Fibroblast of villous mesenchyme (primary cell): ENCODE measurements around the gene COL23A1. TPM values are rescaled to one million over a fixed set of nuclear protein-coding genes. Genes with fewer than 3 reads are reported as not detected.

Source experiments
- DNase-seq: peaks from one replicate; pipeline ENCODE4 v3.0.0-alpha.2; 2010; ENCODE audit warnings: low read depth
- H3K4me3 ChIP-seq: 2 replicates; pipeline ENCODE4 v1.5.1; 2011; ENCODE audit warnings: low read depth, mild to moderate bottlenecking, low read length
- total RNA-seq: library from RNA; depleted of rRNA; stranded (reverse); fragments of >200 nt; gene quantifications from 2 replicates; pipeline ENCODE4 v1.2.3, GENCODE V29; 2012
- TF ChIP-seq, protein P1 (sequence below): IDR thresholded peaks from 2 replicates; pipeline ENCODE4 v1.5.1; 2012; ENCODE audit warnings: low read depth, mild to moderate bottlenecking, low read length; ENCODE audit not compliant: insufficient read depth

The COL23A1 gene
- total RNA-seq, 1 donor, result not detected

DNA sequence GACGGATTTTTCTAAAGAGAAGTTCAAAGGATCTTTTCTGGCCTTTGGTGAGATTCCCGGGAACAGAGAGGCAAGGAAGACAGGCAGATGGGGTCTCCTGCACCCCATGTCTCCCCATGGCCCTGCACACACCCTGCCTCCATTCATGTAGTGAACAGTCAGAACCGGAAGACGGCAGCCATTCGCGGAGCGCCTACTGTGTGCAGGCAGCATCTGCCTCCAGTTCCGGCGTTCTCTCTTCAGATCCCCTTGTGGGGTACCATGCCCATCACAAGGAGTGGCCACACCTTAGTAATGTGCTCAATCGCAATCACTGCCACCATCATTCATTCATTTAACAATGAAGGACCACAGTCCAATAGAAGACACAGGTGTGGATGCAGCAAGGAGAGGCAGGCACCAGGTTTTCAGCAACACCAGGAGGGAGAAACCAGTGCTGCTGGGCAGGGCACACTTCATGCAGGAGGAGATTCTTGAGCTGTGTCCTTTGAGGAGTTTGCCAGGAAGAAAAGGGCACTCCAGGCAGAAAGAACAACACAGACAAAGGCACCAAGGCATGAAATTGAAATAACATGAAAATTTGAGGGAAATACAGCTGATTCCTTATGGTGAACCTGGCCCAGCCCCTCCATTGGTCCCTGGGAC lies 186.1 kb downstream of the COL23A1 start:
- DNase-seq, result no peak
- no peak overlapping the region for H3K4me3 ChIP-seq
- TF ChIP-seq, protein P1, sequence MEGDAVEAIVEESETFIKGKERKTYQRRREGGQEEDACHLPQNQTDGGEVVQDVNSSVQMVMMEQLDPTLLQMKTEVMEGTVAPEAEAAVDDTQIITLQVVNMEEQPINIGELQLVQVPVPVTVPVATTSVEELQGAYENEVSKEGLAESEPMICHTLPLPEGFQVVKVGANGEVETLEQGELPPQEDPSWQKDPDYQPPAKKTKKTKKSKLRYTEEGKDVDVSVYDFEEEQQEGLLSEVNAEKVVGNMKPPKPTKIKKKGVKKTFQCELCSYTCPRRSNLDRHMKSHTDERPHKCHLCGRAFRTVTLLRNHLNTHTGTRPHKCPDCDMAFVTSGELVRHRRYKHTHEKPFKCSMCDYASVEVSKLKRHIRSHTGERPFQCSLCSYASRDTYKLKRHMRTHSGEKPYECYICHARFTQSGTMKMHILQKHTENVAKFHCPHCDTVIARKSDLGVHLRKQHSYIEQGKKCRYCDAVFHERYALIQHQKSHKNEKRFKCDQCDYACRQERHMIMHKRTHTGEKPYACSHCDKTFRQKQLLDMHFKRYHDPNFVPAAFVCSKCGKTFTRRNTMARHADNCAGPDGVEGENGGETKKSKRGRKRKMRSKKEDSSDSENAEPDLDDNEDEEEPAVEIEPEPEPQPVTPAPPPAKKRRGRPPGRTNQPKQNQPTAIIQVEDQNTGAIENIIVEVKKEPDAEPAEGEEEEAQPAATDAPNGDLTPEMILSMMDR, result no peak

GRCh38 chr5:178403351-178403750 lies 186.8 kb downstream of the COL23A1 start:
- TF ChIP-seq, protein P1, result no peak
- no peak for DNase-seq
- H3K4me3 ChIP-seq, result no peak overlapping the region

DNA sequence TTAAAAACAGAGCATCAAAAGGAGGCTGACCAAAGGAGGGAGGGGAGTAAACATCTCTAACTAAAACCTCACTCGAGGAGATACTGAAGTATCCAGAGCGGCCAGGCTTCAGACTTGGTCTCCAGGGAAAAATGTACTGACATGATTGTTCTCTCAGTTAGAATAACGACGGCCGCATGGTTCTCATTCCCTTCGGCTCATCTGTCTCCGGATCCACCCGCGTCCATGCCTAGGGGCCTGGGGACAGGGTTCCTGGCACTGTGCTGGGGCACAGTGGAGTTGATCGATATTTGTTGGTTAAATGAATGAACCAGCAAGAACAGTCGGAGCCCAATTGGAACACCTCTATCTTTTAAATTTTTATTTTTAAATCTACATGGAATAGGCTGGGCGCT lies 190.5 kb downstream of the COL23A1 start:
- TF ChIP-seq, protein P1, result no peak

DNA sequence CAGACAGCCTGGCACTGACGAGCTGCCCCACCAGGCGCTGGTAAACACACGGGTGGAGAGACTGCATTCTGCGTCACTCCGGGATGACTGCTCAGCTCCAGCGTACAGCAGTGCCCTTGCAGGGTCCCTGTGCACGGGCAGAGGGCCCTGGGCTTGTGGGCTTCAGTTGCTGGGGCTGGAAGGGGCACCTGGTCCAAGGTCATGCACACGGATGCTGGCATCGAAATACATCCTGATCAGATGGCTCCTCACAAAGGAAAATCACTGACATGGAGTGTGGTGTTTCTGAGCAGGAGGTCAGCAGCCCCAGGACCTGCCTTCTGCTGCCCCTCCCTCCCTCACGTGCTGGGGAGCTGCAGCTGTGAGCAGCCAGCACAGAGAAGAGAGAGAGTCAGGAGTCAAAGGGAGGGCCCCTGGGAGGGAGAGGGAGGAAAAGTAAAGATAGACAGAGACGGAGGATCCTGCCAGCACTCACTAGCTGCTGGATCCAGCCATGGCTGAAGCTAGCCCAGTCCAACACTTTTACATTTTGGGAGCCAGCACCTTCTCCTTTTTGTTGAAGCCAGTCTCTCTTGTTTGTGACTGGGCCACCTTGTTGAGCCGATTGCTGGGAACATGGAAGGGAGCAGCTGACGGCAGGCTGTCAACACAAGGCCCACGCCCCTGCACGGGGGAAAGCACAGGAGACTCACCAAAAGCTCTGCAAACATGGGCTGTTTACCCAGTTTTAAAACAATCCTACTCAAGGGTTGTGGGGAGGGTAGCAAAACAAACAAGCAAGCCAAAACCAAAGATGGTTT lies 191.1 kb downstream of the COL23A1 start:
- TF ChIP-seq, protein P1, result no peak
- H3K4me3 ChIP-seq, result no peak overlapping the region
- no peak for DNase-seq

More for the DNA sequence above, 190.5 kb downstream of the COL23A1 start:
- no peak overlapping the region for H3K4me3 ChIP-seq
- DNase-seq, result no peak

GRCh38 chr5:178396796-178397720 lies 193.1 kb downstream of the COL23A1 start:
- TF ChIP-seq, protein P1, result no peak
- no peak for DNase-seq
- no peak overlapping the region for H3K4me3 ChIP-seq

- no peak overlapping the region for H3K4me3 ChIP-seq
- TF ChIP-seq, protein P1, result no peak
- no peak for DNase-seq
Measured at GRCh38 chr5:178394074-178394473, 196.1 kb downstream of the COL23A1 start.
